ENCODE measurements around the gene ZBTB7A.

ZBTB7A gene

GRCh38 chr19:4025317-4025716, 41.4 kb downstream of the ZBTB7A start:
- 0 out of 2 replicates have a peak, but pooled peaks cover 9% of the 10 kb centered on the region for H3K36me3 ChIP-seq (ENCODE audit: low read depth)
- H3K4me1 ChIP-seq (ENCODE audit: insufficient read depth, poor library complexity, severe bottlenecking) = no peaks in the 10 kb centered on the region
- no peak overlapping the region for H3K4me3 ChIP-seq (ENCODE audit: severe bottlenecking)
- DNase-seq (ENCODE audit: low spot score) (no peak), ATAC-seq (ENCODE audit: low read depth) (no peak)
- no peak for TF ChIP-seq CTCF (IDR thresholded peaks at IDR 0.05; ENCODE audit: poor library complexity, severe bottlenecking)
- H3K27ac ChIP-seq (ENCODE audit: poor library complexity, severe bottlenecking) = no peak overlapping the region
- no peaks in the 10 kb centered on the region for H3K9me3 ChIP-seq (ENCODE audit: severe bottlenecking)
- H3K27me3 ChIP-seq (ENCODE audit: insufficient read depth, poor library complexity, severe bottlenecking) = no peaks in the 10 kb centered on the region

- no peak overlapping the region for H3K27ac ChIP-seq (ENCODE audit: poor library complexity, severe bottlenecking)
- H3K4me3 ChIP-seq (ENCODE audit: severe bottlenecking) = no peak overlapping the region
- no peaks in the 10 kb centered on the region for H3K9me3 ChIP-seq (ENCODE audit: severe bottlenecking)
- H3K4me1 ChIP-seq (ENCODE audit: insufficient read depth, poor library complexity, severe bottlenecking) = no peaks in the 10 kb centered on the region
- no peaks in the 10 kb centered on the region for H3K27me3 ChIP-seq (ENCODE audit: insufficient read depth, poor library complexity, severe bottlenecking)
- H3K36me3 ChIP-seq (ENCODE audit: low read depth) = 0 out of 2 replicates have a peak, but pooled peaks cover 6% of the 10 kb centered on the region
- no peak for TF ChIP-seq CTCF (IDR thresholded peaks at IDR 0.05; ENCODE audit: poor library complexity, severe bottlenecking)
- ATAC-seq (ENCODE audit: low read depth) (no peak), DNase-seq (ENCODE audit: low spot score) (no peak)
These were observed 42.9 kb downstream of the ZBTB7A start for GRCh38 chr19:4023600-4024398.

- no peak for TF ChIP-seq CTCF (IDR thresholded peaks at IDR 0.05; ENCODE audit: poor library complexity, severe bottlenecking)
- Histone ChIP-seq H3K27ac (ENCODE audit: poor library complexity, severe bottlenecking) (no peak overlapping the region), H3K36me3 (ENCODE audit: low read depth) (peaks cover 10% of the 10 kb centered on the region), H3K4me1 (ENCODE audit: insufficient read depth, poor library complexity, severe bottlenecking) (no peaks in the 10 kb centered on the region), H3K27me3 (ENCODE audit: insufficient read depth, poor library complexity, severe bottlenecking) (no peaks in the 10 kb centered on the region), H3K9me3 (ENCODE audit: severe bottlenecking) (no peaks in the 10 kb centered on the region), H3K4me3 (ENCODE audit: severe bottlenecking) (no peak overlapping the region)
- ATAC-seq (ENCODE audit: low read depth) = no peak
- DNase-seq (ENCODE audit: low spot score) = no peak
These were observed 47.1 kb downstream of the ZBTB7A start for GRCh38 chr19:4019578-4019977.

- Histone ChIP-seq H3K4me1 (ENCODE audit: insufficient read depth, poor library complexity, severe bottlenecking) (no peaks in the 10 kb centered on the region), H3K4me3 (ENCODE audit: severe bottlenecking) (no peak overlapping the region), H3K27ac (ENCODE audit: poor library complexity, severe bottlenecking) (no peak overlapping the region), H3K36me3 (ENCODE audit: low read depth) (peaks cover 14% of the 10 kb centered on the region), H3K27me3 (ENCODE audit: insufficient read depth, poor library complexity, severe bottlenecking) (no peaks in the 10 kb centered on the region), H3K9me3 (ENCODE audit: severe bottlenecking) (no peaks in the 10 kb centered on the region)
- no peak for ATAC-seq (ENCODE audit: low read depth)
- DNase-seq (ENCODE audit: low spot score) = no peak
- no peak for TF ChIP-seq CTCF (IDR thresholded peaks at IDR 0.05; ENCODE audit: poor library complexity, severe bottlenecking)
These were observed 47.8 kb downstream of the ZBTB7A start for GRCh38 chr19:4018775-4019504.

Data from RWPE2 (cell line).